ENCODE data around the gene MLANA. TPM values are rescaled to one million over a fixed set of nuclear protein-coding genes. Genes with fewer than 3 reads are reported as not detected.

Gene MLANA
- total RNA-seq, 1 donor from 2014 or later, result not detected

GRCh38 chr9:5950261-5950660, 59.6 kb downstream of the MLANA start:
- Mint-ChIP-seq H3K36me3 (ENCODE audit: low read depth) (peaks cover 4% of the 10 kb centered on the region), H3K27me3 (no peaks in the 10 kb centered on the region), H3K9me3 (no peaks in the 10 kb centered on the region), H3K4me3 (no peak overlapping the region), H3K4me1 (peaks cover 11% of the 10 kb centered on the region), H3K27ac (no peak overlapping the region)
- no peak for DNase-seq
- ChIA-PET POLR2A (no interaction called here), CTCF (no interaction called here)
- intact Hi-C loops (cut with micrococcal nuclease), result no loop called here
- TF ChIP-seq CTCF (IDR thresholded peaks at IDR 0.05), result no peak
- no peak for ATAC-seq (ENCODE audit: low read depth)

GRCh38 chr9:5951686-5952211, 61.1 kb downstream of the MLANA start:
- TF ChIP-seq CTCF (IDR thresholded peaks at IDR 0.05), result no peak
- Mint-ChIP-seq H3K27me3 (no peaks in the 10 kb centered on the region), H3K9me3 (no peaks in the 10 kb centered on the region), H3K4me3 (no peak overlapping the region), H3K4me1 (peaks cover 11% of the 10 kb centered on the region), H3K27ac (no peak overlapping the region), H3K36me3 (ENCODE audit: low read depth) (peaks cover 6% of the 10 kb centered on the region)
- DNase-seq, result no peak
- intact Hi-C loops (cut with micrococcal nuclease), result no loop called here
- POLR2A ChIA-PET, result no interaction called here
- CTCF ChIA-PET, result no interaction called here
- ATAC-seq (ENCODE audit: low read depth), result no peak

DNA sequence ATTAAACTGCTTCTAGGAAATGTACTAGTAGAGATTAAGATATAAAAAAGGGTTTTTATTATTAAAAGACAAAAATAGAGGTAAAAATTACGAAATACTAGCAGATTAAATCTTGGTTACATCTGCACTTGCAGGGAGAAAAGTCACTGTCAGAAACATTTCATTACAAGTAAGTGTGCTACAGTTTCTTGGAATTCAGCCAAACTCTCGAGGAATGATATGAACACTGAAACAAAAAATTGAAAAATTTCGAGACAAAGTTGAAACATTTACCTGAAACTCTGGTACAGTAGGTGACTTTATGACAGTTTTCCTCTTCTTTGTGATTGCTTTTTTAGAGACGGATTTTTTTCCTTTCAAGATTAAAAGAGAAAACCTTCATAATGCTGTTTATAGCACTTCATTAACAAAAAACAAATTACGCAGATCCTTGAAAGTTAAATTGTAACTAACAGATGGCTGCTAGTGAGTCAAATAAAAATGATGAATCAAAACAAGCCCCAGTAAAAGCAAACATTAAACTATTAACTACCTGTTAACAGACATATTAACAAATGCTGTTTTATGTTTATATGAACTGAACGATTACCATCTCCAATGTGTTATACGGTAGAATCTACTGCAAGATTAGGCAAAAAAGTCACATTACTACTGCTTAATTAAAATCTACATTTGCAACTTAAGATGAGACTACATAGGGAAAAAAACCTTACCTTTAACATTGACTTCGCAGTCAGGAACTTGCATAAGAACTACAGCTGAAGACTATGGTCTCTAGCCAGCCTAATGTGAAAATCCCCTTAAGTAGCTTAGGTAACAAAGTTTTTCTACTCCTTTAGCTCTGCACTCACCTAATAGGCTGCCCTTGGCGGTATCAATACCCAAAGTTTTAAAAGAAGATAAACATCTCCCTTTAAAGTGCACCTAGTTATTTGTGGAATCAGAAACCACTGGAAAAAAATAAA, 63.3 kb downstream of the MLANA start:
- Mint-ChIP-seq H3K36me3 (ENCODE audit: low read depth) (peaks cover 6% of the 10 kb centered on the region), H3K4me3 (no peak overlapping the region), H3K4me1 (peaks cover 22% of the 10 kb centered on the region), H3K27me3 (no peaks in the 10 kb centered on the region), H3K9me3 (no peaks in the 10 kb centered on the region), H3K27ac (no peak overlapping the region)
- intact Hi-C loops (cut with micrococcal nuclease), result no loop called here
- ATAC-seq (ENCODE audit: low read depth), result no peak
- CTCF ChIA-PET, result no interaction called here
- no peak for DNase-seq
- POLR2A ChIA-PET, result no interaction called here
- no peak for TF ChIP-seq CTCF (IDR thresholded peaks at IDR 0.05)

DNA sequence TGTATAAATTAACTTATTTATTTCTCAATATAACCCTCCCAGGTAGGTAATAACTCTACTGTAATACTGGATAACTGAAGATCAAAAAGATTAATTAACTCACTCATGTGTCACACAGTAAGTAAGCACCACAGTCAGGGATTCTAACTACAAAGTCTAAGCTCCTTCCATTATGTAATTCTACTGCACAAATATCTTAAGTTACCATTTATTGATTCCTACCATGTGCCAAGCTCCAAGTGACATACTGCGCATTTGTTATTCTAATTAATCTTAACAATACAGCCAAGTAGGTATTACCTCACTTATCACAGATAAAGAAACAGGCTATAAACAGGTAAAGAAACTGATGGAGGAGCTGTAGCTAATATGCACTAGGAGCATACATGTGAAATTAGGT, 66.5 kb downstream of the MLANA start:
- DNase-seq, result no peak
- intact Hi-C loops (cut with micrococcal nuclease), result no loop called here
- H3K9me3 Mint-ChIP-seq, result no peaks in the 10 kb centered on the region
- peaks cover 8% of the 10 kb centered on the region for H3K36me3 Mint-ChIP-seq (ENCODE audit: low read depth)
- H3K27me3 Mint-ChIP-seq, result no peaks in the 10 kb centered on the region
- H3K4me3 Mint-ChIP-seq, result no peak overlapping the region
- H3K27ac Mint-ChIP-seq, result no peak overlapping the region
- no peak for TF ChIP-seq CTCF (IDR thresholded peaks at IDR 0.05)
- ChIA-PET CTCF (no interaction called here), POLR2A (no interaction called here)
- no peak for ATAC-seq (ENCODE audit: low read depth)
- peaks cover 20% of the 10 kb centered on the region for H3K4me1 Mint-ChIP-seq

- Mint-ChIP-seq H3K27me3 (no peaks in the 10 kb centered on the region), H3K36me3 (ENCODE audit: low read depth) (peaks cover 8% of the 10 kb centered on the region), H3K4me3 (no peak overlapping the region), H3K9me3 (no peaks in the 10 kb centered on the region), H3K4me1 (peaks cover 20% of the 10 kb centered on the region), H3K27ac (no peak overlapping the region)
- CTCF ChIA-PET, result no interaction called here
- no peak for DNase-seq
- POLR2A ChIA-PET, result interaction anchor here (1.8 kb wide), 1 partner anchor 50 kb away, joined by 4 read pairs; a partner anchor contains a TSS
- peak; percentile 65 for ATAC-seq (ENCODE audit: low read depth)
- no peak for TF ChIP-seq CTCF (IDR thresholded peaks at IDR 0.05)
- intact Hi-C loops (cut with micrococcal nuclease), result no loop called here
Observed at GRCh38 chr9:5958273-5958672, 67.6 kb downstream of the MLANA start.

Other genes starting within 250 kb of the MLANA start
- 7.3 and 7.5 TPM in 2 replicates for gene ERMP1, start 57.8 kb upstream of the MLANA start, total RNA-seq
- gene RANBP6, start 124.7 kb downstream of the MLANA start, total RNA-seq, result 21.6 and 22.5 TPM in 2 replicates